Endometrial microvascular endothelial cells (primary cell): ENCODE results near the gene KIAA0319L. TPM values are rescaled to one million over a fixed set of nuclear protein-coding genes. Genes with fewer than 3 reads are reported as not detected.

Experiments used
- total RNA-seq: library from RNA; depleted of rRNA; stranded (reverse); fragments of >200 nt; gene quantifications from one replicate; pipeline ENCODE4 v1.2.3, GENCODE V29; 2015; ENCODE audit errors: inconsistent ontology term

The KIAA0319L gene
- total RNA-seq, 1 donor from 2014 or later, result 40.9 TPM

Other genes with a start within 250 kb of the KIAA0319L start
- 19.1 TPM for gene NCDN, start 396 bp upstream of the KIAA0319L start, total RNA-seq
- not detected for gene TFAP2E, start 15.9 kb upstream of the KIAA0319L start, total RNA-seq
- 102 TPM for gene PSMB2, start 84.1 kb upstream of the KIAA0319L start, total RNA-seq
- gene C1orf216, start 161.5 kb upstream of the KIAA0319L start, total RNA-seq, result 9.8 TPM
- 30.1 TPM for gene CLSPN, start 212.6 kb upstream of the KIAA0319L start, total RNA-seq